HepG2 (cell line): ENCODE results near the gene TBC1D14. TPM values are rescaled to one million over a fixed set of nuclear protein-coding genes. Genes with fewer than 3 reads are reported as not detected.

Source experiments
- ATAC-seq: fragments of 200-7000 bp; cut with Tn5 transposase; 3 replicates; pipeline ENCODE4 v1.9.1; 2020; ENCODE audit warnings: mild to moderate bottlenecking, moderate library complexity
- BruUV-seq: library from RNA; stranded (reverse); fragments of 400-500 nt; replicated peaks from 2 replicates; lab custom pipeline; 2021; lab: Mats Ljungman, UMichigan
- CTCF ChIA-PET: fragments of 300-600 bp; formaldehyde crosslinking; extraction: SDS; loops from one replicate; lab custom pipeline; 2021; ENCODE audit warnings: low total read pairs, inconsistent platforms, low intra/inter-chr PET ratio; lab: Yijun Ruan, JAX
- POLR2A ChIA-PET: fragments of 350-600 bp; sonication (Branson Sonifier 250); formaldehyde crosslinking; loops from one replicate; lab custom pipeline; 2020; ENCODE audit warnings: antibody characterized with exemption, inconsistent platforms; lab: Yijun Ruan, JAX
- DNase-seq: peaks from one replicate; pipeline ENCODE4 v3.0.0-alpha.2; 2015; ENCODE audit warnings: low spot score
- FAIRE-seq: peaks from 3 replicates; lab custom pipeline; 2011; peaks lifted over from hg19 to GRCh38; lab: Jason Lieb, UNC
- H2AFZ ChIP-seq: one replicate; pipeline ENCODE4 v1.6.1; 2011; ENCODE audit warnings: low read length, inconsistent platforms
- H3K27ac ChIP-seq: fragments of 300-600 bp; 3 replicates; pipeline ENCODE4 v1.8.0; 2011; ENCODE audit warnings: mixed run types, mild to moderate bottlenecking, mixed read lengths, low read length, inconsistent platforms; ENCODE audit not compliant: insufficient read depth; ENCODE audit errors: extremely low read length
- H3K27me3 ChIP-seq, 2 experiments: fragments of 200-600 bp in 1 of 2; 2 replicates in 1 of 2; 3 replicates in 1 of 2; pipeline versions ENCODE4 v1.6.0 to v1.8.0; 2011; ENCODE audit warnings: low read length in 2 of 2, mild to moderate bottlenecking in 2 of 2, moderate library complexity in 2 of 2, inconsistent platforms in 1 of 2; ENCODE audit not compliant: insufficient read depth in 2 of 2, control insufficient read depth in 1 of 2
- H3K36me3 ChIP-seq, 2 experiments: fragments of 200-600 bp in 1 of 2; replicated peaks in 1 of 2; 2 replicates in 1 of 2; 3 replicates in 1 of 2; pipeline versions ENCODE4 v1.5.1 to v1.8.0; 2011; ENCODE audit warnings: low read length in 2 of 2, inconsistent platforms in 1 of 2; ENCODE audit not compliant: insufficient read depth in 2 of 2, control insufficient read depth in 1 of 2
- H3K4me1 ChIP-seq: 2 replicates; pipeline ENCODE4 v1.5.1; 2012; ENCODE audit warnings: low read length, inconsistent platforms; ENCODE audit not compliant: insufficient read depth
- H3K4me2 ChIP-seq: 2 replicates; pipeline ENCODE4 v1.6.0; 2011; ENCODE audit warnings: low read depth, low read length, inconsistent platforms
- H3K4me3 ChIP-seq, 3 experiments: fragments of 200-600 bp in 1 of 3; sonication (generic), shearing (Covaris generic) in 1 of 3; replicated peaks in 1 of 3; 2 replicates each; pipeline ENCODE4 v1.5.1; 2011 to 2016; ENCODE audit warnings: low read length in 3 of 3, inconsistent platforms in 2 of 3, low read depth in 2 of 3, mild to moderate bottlenecking in 2 of 3, control low read depth in 1 of 3, mixed read lengths in 1 of 3; ENCODE audit not compliant: insufficient read depth in 1 of 3
- H3K79me2 ChIP-seq: one replicate; pipeline ENCODE4 v1.6.1; 2011; ENCODE audit warnings: low read length, inconsistent platforms; ENCODE audit not compliant: insufficient read depth
- H3K9ac ChIP-seq: 2 replicates; pipeline ENCODE4 v1.6.0; 2011; ENCODE audit warnings: mild to moderate bottlenecking, low read depth, low read length, inconsistent platforms; ENCODE audit not compliant: insufficient read depth
- H3K9me3 ChIP-seq: 2 replicates; pipeline ENCODE4 v1.5.1; 2012; ENCODE audit warnings: mild to moderate bottlenecking, low read length
- H4K20me1 ChIP-seq: 2 replicates; pipeline ENCODE4 v1.6.0; 2011; ENCODE audit warnings: inconsistent platforms, mild to moderate bottlenecking, low read length, moderate library complexity; ENCODE audit not compliant: insufficient read depth
- FOXK1 ChIP-seq: sonication (generic); formaldehyde crosslinking; IDR thresholded peaks from 2 replicates; pipeline ENCODE4 v1.4.0; 2020; ENCODE audit warnings: low read depth, missing genetic modification reagents, borderline replicate concordance
- GABPA ChIP-seq, 2 experiments: IDR thresholded peaks; 2 replicates each; pipeline ENCODE4 v1.6.1; 2011 to 2016; ENCODE audit warnings: low read depth in 2 of 2, low read length in 1 of 2, missing biosample characterization in 1 of 2, missing genetic modification characterization in 1 of 2
- MAFK ChIP-seq, 2 experiments: IDR thresholded peaks in 1 of 2; conservative IDR thresholded peaks in 1 of 2; 2 replicates each; pipeline ENCODE4 v1.6.1; 2011; ENCODE audit warnings: improper control_type of control experiment in 2 of 2, low read length in 2 of 2
- NCOA5 ChIP-seq: sonication (generic); formaldehyde crosslinking; IDR thresholded peaks from 2 replicates; pipeline ENCODE4 v1.4.0; 2020; ENCODE audit warnings: missing genetic modification reagents
- PLSCR1 ChIP-seq: sonication (generic); formaldehyde crosslinking; IDR thresholded peaks from 2 replicates; pipeline ENCODE4 v1.5.0; 2020; ENCODE audit warnings: missing genetic modification reagents, mild to moderate bottlenecking, borderline replicate concordance
- THAP9 ChIP-seq: sonication (generic); formaldehyde crosslinking; IDR thresholded peaks from 2 replicates; pipeline ENCODE4; 2020; ENCODE audit warnings: missing genetic modification reagents, mild to moderate bottlenecking, borderline replicate concordance
- ZKSCAN8 ChIP-seq: IDR thresholded peaks from 2 replicates; pipeline ENCODE4 v1.6.1; 2016; ENCODE audit warnings: borderline replicate concordance, missing genetic modification reagents, missing compliant biosample characterization
- ZNF34 ChIP-seq: sonication (generic); formaldehyde crosslinking; IDR thresholded peaks from 2 replicates; pipeline ENCODE4 v1.4.0; 2020; ENCODE audit warnings: mild to moderate bottlenecking, missing genetic modification reagents, borderline replicate concordance
- ZSCAN30 ChIP-seq: sonication (generic); formaldehyde crosslinking; IDR thresholded peaks from 2 replicates; pipeline ENCODE4 v1.5.0; 2020; ENCODE audit warnings: mild to moderate bottlenecking, missing genetic modification reagents
- WGBS: methylation state at CpG from one replicate; pipeline ENCODE4 v1.1.6; 2017; ENCODE audit warnings: low lambda C conversion rate; 5-methylcytosine and 5-hydroxymethylcytosine counted together
- in situ Hi-C: cut with HindIII; loops from 2 replicates; pipeline ENCODE4 v1.10.0; 2017; ENCODE audit warnings: low pct_unique_long_range_greater_than_20kb; ENCODE audit not compliant: extremely low pct_ligation_motif_present
- intact Hi-C: fragments of 100-400 bp; cut with micrococcal nuclease; formaldehyde crosslinking; loops from one replicate; pipeline ENCODE4 v1.10.0; 2022; ENCODE audit not compliant: unreplicated experiment
- polyA plus RNA-seq, 8 experiments: library from polyadenylated mRNA; depleted of rRNA in 3 of 8; stranded (reverse) in 7 of 8; unstranded in 1 of 8; fragments of >200 nt; fragmentation: Illumina TruSeq in 4 of 8; extraction: Trizol in 4 of 8; gene quantifications; 2 replicates each; pipeline versions ENCODE4 v1.2.1 to v1.2.3, GENCODE V29; 2011 to 2016; ENCODE audit warnings: low read depth in 4 of 8, missing spikeins in 1 of 8, mixed read lengths in 1 of 8; ENCODE audit not compliant: insufficient read depth in 1 of 8
- total RNA-seq, 5 experiments: library from RNA; depleted of rRNA; stranded (reverse); fragments of >200 nt; fragmentation: Illumina TruSeq; extraction: Trizol; gene quantifications; 2 replicates each; pipeline ENCODE4 v1.2.3, GENCODE V29; 2016; ENCODE audit warnings: low read depth in 1 of 5
- TF ChIP-seq, protein P1 (sequence below): sonication (generic); formaldehyde crosslinking; IDR thresholded peaks from 2 replicates; pipeline ENCODE4 v1.4.0; 2020; ENCODE audit warnings: missing genetic modification reagents
- TF ChIP-seq, protein P2 (sequence below): sonication (generic); formaldehyde crosslinking; IDR thresholded peaks from 2 replicates; pipeline ENCODE4 v1.8.1; 2023; ENCODE audit warnings: mild to moderate bottlenecking, moderate library complexity, missing genetic modification reagents
- TF ChIP-seq, protein P3 (sequence below): fragments of 450-650 bp; IDR thresholded peaks from 2 replicates; pipeline ENCODE4 v1.6.1; 2016

The TBC1D14 gene
- total and polyA plus RNA-seq, 2 of the 13 experiments (the other 11 are each of a cell fraction or from before 2014, with no cell fraction given): 29.5 to 46.5 TPM

DNA sequence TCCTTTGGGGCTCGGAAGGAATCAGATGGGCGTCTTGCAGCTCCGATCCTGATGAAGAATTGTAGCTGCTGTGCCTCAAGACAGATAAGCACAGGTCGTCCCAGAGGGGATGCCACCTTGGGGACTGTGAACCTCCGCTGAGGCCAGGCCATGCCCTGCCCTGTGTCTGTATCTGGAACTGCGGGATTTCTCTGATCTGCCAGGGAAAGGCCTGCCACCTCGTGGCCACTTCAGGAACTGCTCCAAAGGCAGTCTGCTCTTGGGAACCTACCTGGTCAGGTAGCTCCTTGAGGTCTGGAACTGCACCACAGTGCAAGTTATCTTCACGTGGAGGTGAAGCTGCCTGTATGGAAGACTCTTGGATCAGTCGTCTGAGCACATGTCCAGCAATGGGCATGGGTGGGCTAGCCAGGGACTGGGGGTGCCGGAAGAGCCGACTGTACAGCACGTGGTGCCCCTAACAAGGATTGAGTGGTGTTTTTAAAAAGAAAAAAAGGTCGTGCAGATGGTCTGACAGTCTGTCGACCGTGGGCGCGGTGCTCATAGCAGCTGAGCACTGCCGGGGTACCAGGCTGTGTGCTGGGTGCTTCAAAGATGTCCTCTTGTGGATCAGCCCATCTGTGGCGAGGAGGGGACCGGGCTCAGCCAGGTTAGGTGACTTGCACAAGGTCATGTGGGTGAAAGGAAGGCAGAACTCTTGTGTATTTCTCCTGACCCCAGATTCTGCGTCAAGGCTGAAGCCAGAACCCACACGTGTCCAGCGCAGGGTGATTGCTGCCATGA, 161.3 kb downstream of the TBC1D14 start:
- FAIRE-seq (peak; percentile 91), ATAC-seq (peak; percentile 43), DNase-seq (peak; percentile 68)
- Histone ChIP-seq H3K9me3 (no peaks in the 10 kb centered on the region), H3K4me1 (peaks cover 69% of the 10 kb centered on the region), H2AFZ (no peak overlapping the region), H3K4me2 (peak overlapping the region; percentile 41; the same call in 1 of the 2 replicates), H3K4me3 (peak overlapping the region in 1 of 3 experiments; percentile 11; a peak in 2 of 6 replicates), H3K27me3 (no peaks in the 10 kb centered on the region; a peak in 1 of 5 replicates), H3K36me3 (no peaks in the 10 kb centered on the region; a peak in 1 of 5 replicates), H3K9ac (no peak overlapping the region), H4K20me1 (peaks cover 13% of the 10 kb centered on the region), H3K79me2 (peaks cover 20% of the 10 kb centered on the region), H3K27ac (no peak overlapping the region)
- intact Hi-C loops (loop anchor here (1.0 kb wide), 2 partner anchors 34 to 97 kb away; no protein-coding TSS in a partner anchor), in situ Hi-C loops (loop anchor here (10.0 kb wide), 1 partner anchor 166 kb away; the partner anchor contains the start of gene TBC1D14)
- 13% methylated on average over 19 of the region's 23 CpGs for WGBS
- ChIA-PET CTCF (interaction anchor here (0.6 to 1.6 kb wide), 6 partner anchors 28 to 350 kb away, joined by 4 to 7 read pairs (median 6); partner anchors contain the start of gene TADA2B), POLR2A (interaction anchor here (0.5 to 1.2 kb wide), 4 partner anchors 15 to 178 kb away, joined by 3 to 7 read pairs (median 4); partner anchors contain the start of gene TADA2B)
- BruUV-seq: no TSS peak
- TF ChIP-seq ZSCAN30 (CRISPR knock-in tag) (no peak), FOXK1 (CRISPR knock-in tag) (no peak; the same call in 1 of the 2 replicates), MAFK (conservative IDR thresholded peaks at IDR 0.05 in 1 of 2, IDR thresholded peaks at IDR 0.05 in 1 of 2; ENCODE audit: low read length in 2 of 2) (no peak), PLSCR1 (no peak), THAP9 (CRISPR knock-in tag) (peak; percentile 31; the same call in 1 of the 2 replicates), GABPA (IDR thresholded peaks at IDR 0.05; ENCODE audit: low read depth, low read length) (no peak), GABPA (CRISPR knock-in tag; IDR thresholded peaks at IDR 0.05; ENCODE audit: low read depth) (no peak), ZNF34 (CRISPR knock-in tag) (no peak), ZKSCAN8 (CRISPR knock-in tag) (0 out of 2 replicates have a peak, but pooled peaks have one; percentile 33), NCOA5 (CRISPR knock-in tag) (no peak)
- TF ChIP-seq, protein P1, sequence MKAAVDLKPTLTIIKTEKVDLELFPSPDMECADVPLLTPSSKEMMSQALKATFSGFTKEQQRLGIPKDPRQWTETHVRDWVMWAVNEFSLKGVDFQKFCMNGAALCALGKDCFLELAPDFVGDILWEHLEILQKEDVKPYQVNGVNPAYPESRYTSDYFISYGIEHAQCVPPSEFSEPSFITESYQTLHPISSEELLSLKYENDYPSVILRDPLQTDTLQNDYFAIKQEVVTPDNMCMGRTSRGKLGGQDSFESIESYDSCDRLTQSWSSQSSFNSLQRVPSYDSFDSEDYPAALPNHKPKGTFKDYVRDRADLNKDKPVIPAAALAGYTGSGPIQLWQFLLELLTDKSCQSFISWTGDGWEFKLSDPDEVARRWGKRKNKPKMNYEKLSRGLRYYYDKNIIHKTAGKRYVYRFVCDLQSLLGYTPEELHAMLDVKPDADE (CRISPR knock-in tag): no peak
- TF ChIP-seq, protein P2, sequence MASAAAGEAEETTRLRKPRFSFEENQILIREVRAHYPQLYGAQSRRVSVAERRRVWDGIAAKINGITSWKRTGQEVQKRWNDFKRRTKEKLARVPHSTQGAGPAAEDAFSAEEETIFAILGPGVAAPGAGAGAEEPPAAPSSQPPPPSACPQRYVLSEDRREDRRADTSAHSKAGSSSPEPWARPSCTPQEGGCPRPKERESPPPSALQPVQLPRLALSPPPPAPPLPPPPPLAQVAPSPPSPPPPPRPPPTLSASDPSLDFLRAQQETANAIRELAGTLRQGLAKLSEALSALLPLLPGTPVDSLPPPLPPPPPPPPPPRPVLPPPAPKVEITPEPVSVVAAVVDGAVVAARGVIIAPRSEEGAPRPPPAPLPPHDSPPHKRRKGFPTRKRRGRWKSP: no peak
- TF ChIP-seq, protein P3, sequence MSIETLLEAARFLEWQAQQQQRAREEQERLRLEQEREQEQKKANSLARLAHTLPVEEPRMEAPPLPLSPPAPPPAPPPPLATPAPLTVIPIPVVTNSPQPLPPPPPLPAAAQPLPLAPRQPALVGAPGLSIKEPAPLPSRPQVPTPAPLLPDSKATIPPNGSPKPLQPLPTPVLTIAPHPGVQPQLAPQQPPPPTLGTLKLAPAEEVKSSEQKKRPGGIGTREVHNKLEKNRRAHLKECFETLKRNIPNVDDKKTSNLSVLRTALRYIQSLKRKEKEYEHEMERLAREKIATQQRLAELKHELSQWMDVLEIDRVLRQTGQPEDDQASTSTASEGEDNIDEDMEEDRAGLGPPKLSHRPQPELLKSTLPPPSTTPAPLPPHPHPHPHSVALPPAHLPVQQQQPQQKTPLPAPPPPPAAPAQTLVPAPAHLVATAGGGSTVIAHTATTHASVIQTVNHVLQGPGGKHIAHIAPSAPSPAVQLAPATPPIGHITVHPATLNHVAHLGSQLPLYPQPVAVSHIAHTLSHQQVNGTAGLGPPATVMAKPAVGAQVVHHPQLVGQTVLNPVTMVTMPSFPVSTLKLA: peak; percentile 43
